Keratinocyte (primary cell): Measurements from ENCODE around the gene NFATC1.

Experiments
- EZH2 ChIP-seq: IDR thresholded peaks from one replicate; pipeline ENCODE4 v1.6.1; 2012; ENCODE audit warnings: inconsistent platforms, mild to moderate bottlenecking, low read length, moderate library complexity
- TF ChIP-seq, protein P1 (sequence below), 3 experiments: IDR thresholded peaks in 1 of 3; conservative IDR thresholded peaks in 1 of 3; optimal IDR thresholded peaks in 1 of 3; 2 replicates in 2 of 3; 3 replicates in 1 of 3; pipeline versions ENCODE3 to v1.5.1; 2011; ENCODE audit warnings: low read length in 3 of 3, mild to moderate bottlenecking in 3 of 3, moderate library complexity in 2 of 3, control low read depth in 1 of 3, inconsistent platforms in 1 of 3; ENCODE audit not compliant: insufficient read depth in 2 of 3; ENCODE audit errors: extremely low read depth in 1 of 3

GRCh38 chr18:79367989-79368388, 27.7 kb upstream of the NFATC1 start:
- TF ChIP-seq, protein P1, sequence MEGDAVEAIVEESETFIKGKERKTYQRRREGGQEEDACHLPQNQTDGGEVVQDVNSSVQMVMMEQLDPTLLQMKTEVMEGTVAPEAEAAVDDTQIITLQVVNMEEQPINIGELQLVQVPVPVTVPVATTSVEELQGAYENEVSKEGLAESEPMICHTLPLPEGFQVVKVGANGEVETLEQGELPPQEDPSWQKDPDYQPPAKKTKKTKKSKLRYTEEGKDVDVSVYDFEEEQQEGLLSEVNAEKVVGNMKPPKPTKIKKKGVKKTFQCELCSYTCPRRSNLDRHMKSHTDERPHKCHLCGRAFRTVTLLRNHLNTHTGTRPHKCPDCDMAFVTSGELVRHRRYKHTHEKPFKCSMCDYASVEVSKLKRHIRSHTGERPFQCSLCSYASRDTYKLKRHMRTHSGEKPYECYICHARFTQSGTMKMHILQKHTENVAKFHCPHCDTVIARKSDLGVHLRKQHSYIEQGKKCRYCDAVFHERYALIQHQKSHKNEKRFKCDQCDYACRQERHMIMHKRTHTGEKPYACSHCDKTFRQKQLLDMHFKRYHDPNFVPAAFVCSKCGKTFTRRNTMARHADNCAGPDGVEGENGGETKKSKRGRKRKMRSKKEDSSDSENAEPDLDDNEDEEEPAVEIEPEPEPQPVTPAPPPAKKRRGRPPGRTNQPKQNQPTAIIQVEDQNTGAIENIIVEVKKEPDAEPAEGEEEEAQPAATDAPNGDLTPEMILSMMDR (optimal IDR thresholded peaks at IDR 0.05 in 1 of 3, IDR thresholded peaks at IDR 0.05 in 1 of 3, conservative IDR thresholded peaks at IDR 0.05 in 1 of 3; ENCODE audit: extremely low read depth in 1 of 3, insufficient read depth in 2 of 3, low read length in 3 of 3), result no peak
- TF ChIP-seq EZH2, result no peak
